GM10266 (cell line): Measurements from ENCODE around the gene CPB2.
A peak's percentile ranks its signal among the peaks of the same experiment; 100 is the strongest.

Source experiments
- DNase-seq: peaks from one replicate; pipeline ENCODE4 v3.0.0; 2012; ENCODE audit errors: extremely low spot score
- TF ChIP-seq, protein P1 (sequence below): IDR thresholded peaks from 2 replicates; pipeline ENCODE4 v1.5.1; 2012; ENCODE audit warnings: mild to moderate bottlenecking, low read depth; ENCODE audit not compliant: control insufficient read depth, insufficient read depth; ENCODE audit errors: missing control alignments

The CPB2 gene

DNA sequence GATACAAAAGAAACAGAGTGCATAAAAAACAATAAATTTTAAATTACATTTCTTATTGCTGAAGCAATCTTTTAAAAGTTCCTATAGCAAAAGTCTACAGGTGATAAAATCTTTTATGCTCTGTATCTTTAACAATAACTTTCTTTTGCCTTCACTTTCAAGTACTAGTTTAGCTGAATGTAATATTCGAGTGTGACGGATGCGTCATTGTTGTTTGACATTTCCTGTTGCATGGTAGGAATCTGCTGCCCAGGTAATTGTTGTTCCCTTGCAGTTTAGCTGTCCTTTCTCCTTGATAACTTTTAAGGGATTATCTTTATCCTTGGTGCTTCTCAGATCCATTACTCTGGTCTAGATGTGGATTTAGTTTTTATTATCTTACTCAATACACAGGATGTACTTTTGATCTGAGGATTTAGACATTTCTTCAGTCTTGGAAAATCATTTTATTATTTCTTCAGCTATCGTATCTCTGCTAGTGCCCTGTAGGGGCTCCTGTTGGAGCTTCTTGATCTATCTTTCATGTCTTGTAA, 2.1 kb upstream of the CPB2 start:
- TF ChIP-seq, protein P1, sequence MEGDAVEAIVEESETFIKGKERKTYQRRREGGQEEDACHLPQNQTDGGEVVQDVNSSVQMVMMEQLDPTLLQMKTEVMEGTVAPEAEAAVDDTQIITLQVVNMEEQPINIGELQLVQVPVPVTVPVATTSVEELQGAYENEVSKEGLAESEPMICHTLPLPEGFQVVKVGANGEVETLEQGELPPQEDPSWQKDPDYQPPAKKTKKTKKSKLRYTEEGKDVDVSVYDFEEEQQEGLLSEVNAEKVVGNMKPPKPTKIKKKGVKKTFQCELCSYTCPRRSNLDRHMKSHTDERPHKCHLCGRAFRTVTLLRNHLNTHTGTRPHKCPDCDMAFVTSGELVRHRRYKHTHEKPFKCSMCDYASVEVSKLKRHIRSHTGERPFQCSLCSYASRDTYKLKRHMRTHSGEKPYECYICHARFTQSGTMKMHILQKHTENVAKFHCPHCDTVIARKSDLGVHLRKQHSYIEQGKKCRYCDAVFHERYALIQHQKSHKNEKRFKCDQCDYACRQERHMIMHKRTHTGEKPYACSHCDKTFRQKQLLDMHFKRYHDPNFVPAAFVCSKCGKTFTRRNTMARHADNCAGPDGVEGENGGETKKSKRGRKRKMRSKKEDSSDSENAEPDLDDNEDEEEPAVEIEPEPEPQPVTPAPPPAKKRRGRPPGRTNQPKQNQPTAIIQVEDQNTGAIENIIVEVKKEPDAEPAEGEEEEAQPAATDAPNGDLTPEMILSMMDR = no peak
- DNase-seq = no peak

DNA sequence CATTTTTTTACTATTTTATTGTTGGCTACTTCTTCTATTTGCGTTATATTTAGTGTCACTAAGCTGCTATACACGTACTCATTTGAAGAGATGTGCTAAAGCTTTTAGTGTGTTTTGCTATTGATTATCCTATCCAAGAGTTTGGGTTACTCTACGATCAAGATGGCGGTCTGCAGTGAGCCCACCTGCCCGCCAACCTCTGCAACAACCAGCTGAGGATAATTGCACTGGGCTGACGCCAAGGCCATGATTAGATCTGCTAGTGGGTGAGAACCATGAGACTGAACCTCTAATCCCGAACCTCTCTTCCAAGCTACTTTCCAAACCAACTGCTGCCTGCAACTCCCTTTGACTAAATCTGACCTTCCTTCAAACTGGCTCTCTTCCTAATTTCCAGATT, 1.8 kb downstream of the CPB2 start:
- no peak for DNase-seq
- TF ChIP-seq, protein P1 = no peak

DNA sequence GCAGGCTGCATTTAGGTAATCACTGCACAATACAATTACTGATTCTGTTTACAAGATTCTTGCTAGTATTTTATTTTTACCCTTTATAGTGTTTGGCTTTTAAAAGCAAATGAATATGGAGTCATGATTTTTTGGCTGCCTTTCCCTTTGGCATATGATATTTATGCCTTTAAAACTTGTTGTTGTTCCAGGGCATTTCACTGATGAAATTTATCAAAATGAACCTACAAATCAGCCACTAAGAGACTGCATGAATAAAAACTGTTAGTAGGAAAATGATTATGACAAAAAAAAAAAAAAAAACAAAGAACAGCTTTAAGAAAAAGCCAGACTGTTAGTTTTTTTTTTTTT, 2.6 kb downstream of the CPB2 start:
- TF ChIP-seq, protein P1 = no peak
- DNase-seq = no peak

DNA sequence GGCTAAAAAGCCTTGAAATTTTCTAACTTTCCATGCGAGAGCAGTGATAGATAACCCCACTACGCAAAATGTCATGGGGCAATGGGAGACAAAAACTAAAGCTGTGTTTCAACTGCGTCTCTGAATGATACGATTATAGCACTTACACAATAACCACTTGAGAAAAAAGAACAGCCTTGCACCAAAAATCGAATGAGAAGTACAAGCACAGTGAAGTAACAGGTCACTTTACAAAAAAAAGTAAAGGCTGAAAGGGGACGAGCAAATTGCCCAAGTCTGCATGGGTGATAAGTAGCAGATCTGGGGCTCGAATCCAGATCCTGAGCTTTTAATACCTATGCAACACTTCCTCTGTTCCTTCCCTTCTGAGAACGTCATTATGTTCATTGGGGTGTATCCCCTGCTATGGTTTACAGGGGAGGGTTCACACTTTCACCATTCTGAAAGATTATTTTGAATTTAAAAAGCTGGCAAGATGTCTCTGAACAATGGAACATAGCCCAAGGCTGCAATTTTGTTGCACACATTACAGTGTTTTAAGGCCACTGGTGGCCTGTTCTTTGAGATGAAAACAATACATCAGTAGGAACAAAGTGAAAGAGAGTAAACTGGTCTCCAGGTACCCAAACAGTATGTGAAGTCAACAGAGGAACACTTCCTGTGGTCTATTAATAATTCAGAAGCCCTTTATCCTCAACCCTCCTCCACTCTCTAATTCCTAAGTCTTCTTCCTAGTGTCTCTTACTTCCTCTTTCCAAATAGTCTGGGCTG, 3.2 kb downstream of the CPB2 start:
- TF ChIP-seq, protein P1 = no peak
- no peak for DNase-seq

DNA sequence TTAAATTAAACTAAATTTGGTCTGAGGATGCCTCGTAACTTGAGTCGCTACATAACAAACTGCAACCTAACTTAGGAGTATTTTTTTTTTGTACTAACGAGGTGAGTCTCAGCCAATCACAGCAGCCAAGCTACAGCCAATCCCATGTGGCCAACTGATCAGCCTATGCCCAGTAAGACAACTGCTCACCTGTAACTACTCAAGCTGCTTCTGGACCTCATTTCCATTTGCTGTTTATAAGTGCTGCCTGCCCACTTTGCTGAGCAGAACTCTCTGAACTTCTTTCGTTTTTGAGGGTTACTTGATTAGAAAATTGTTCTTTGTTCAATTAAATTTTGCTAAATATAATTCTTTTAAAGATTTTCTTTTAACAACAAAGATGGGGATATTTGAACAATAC, 3.8 kb downstream of the CPB2 start:
- DNase-seq = no peak
- TF ChIP-seq, protein P1 = no peak

DNA sequence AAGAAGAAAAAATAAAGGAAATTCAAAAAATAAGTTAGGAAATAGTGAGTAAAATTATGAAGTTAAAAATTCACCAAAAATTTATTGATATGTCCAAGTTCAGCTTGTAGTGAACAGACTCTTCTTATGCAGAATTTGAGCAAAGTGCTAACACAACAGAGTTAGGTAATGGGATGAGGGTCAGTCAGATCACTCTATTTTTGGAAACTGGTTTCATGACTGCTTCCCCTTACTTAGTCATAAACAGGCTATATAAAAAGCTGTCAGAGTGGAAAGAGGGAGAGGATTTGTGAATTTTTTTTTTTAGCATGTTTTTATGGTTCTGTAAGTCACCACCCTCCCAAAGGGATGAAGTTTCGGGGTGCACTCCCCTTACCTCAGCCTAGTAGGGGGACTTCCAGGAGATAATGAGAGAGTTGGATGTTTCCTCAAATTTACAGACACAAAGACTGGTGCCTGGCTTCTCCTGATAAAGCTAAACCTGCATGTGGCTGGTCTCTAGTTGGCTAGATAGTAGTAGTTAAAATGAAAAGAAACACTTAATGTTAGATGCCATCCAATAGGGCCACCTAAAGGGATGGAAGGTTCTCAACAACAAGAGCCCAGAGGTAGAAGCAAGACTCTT, 4.5 kb downstream of the CPB2 start:
- TF ChIP-seq, protein P1 = no peak
- peak; percentile 54 for DNase-seq

DNA sequence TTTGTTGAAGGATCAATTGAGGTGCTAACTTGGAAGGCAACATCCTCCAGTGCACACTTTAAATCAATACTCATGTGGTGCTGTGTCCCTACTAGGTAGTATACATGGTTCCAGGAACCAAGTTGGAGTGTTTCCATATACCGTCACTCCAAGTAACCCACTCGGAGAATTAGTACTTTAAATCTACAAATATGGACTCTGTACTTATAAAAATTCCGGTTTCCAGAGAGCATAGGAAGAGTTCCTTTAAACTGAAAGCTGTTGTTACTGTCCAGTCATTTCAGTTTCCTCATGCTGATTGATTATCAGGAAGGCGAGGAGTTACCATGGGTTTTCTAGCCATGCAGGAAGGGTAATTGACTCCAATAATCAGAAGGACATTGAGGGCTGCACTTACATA, 7.2 kb downstream of the CPB2 start:
- TF ChIP-seq, protein P1 = no peak
- DNase-seq = no peak
